SK-N-SH (cell line): ENCODE results near the gene GRIK3. TPM values are rescaled to one million over a fixed set of nuclear protein-coding genes. Genes with fewer than 3 reads are reported as not detected.

Experiments used
- CTCF ChIA-PET: fragments of 300-600, 350-600 bp; formaldehyde crosslinking; extraction: SDS; loops from one replicate; lab custom pipeline; 2021; lab: Yijun Ruan, JAX
- POLR2A ChIA-PET: fragments of 350-600 bp; sonication (Branson Sonifier 250); formaldehyde crosslinking; extraction: SDS; loops from one replicate; lab custom pipeline; 2020; ENCODE audit warnings: antibody characterized with exemption, inconsistent platforms; lab: Yijun Ruan, JAX
- DNase-seq: peaks from one replicate; pipeline ENCODE4 v3.0.0; 2012
- H2AFZ ChIP-seq: fragments of 200-600 bp; sonication (generic); 2 replicates; pipeline ENCODE4 v1.8.1; 2016; ENCODE audit warnings: antibody characterized with exemption, mild to moderate bottlenecking, low read depth
- H3F3A ChIP-seq: fragments of 200-600 bp; sonication (generic); replicated peaks from 2 replicates; pipeline ENCODE3; 2016; ENCODE audit warnings: antibody characterized with exemption, mild to moderate bottlenecking; ENCODE audit not compliant: insufficient read depth
- H3K27ac ChIP-seq, 2 experiments: fragments of 200-500 bp in 1 of 2; fragments of 200-600 bp in 1 of 2; sonication (Bioruptor generic) in 1 of 2; sonication (generic), shearing (Covaris generic) in 1 of 2; 2 replicates each; pipeline versions ENCODE4 v1.5.1 to v1.6.1; 2014 to 2016; ENCODE audit warnings: low read depth in 2 of 2, inconsistent platforms in 1 of 2, low read length in 1 of 2, mild to moderate bottlenecking in 1 of 2, mixed read lengths in 1 of 2
- H3K27me3 ChIP-seq: fragments of 200-600 bp; sonication (generic), shearing (Covaris generic); 2 replicates; pipeline ENCODE4 v1.6.1; 2016; ENCODE audit warnings: mixed run types; ENCODE audit not compliant: insufficient read depth
- H3K36me3 ChIP-seq, 2 experiments: fragments of 200-500 bp in 1 of 2; fragments of 200-600 bp in 1 of 2; sonication (Bioruptor generic) in 1 of 2; sonication (generic) in 1 of 2; replicated peaks in 1 of 2; 2 replicates each; pipeline versions ENCODE3 to v1.5.1; 2014 to 2016; ENCODE audit warnings: low read length in 1 of 2, mild to moderate bottlenecking in 1 of 2; ENCODE audit not compliant: insufficient read depth in 2 of 2, control insufficient read depth in 1 of 2
- H3K4me1 ChIP-seq, 2 experiments: fragments of 200-500 bp in 1 of 2; fragments of 200-600 bp in 1 of 2; sonication (Bioruptor generic) in 1 of 2; sonication (generic), shearing (Covaris generic) in 1 of 2; 2 replicates each; pipeline versions ENCODE4 v1.5.1 to v1.6.1; 2014 to 2016; ENCODE audit warnings: low read depth in 1 of 2, low read length in 1 of 2, mixed run types in 1 of 2; ENCODE audit not compliant: insufficient read depth in 2 of 2, control insufficient read depth in 1 of 2
- H3K4me2 ChIP-seq: fragments of 200-600 bp; sonication (generic), shearing (Covaris generic); 2 replicates; pipeline ENCODE4 v1.6.1; 2017; ENCODE audit warnings: mixed run types
- H3K4me3 ChIP-seq, 2 experiments: fragments of 200-500 bp in 1 of 2; fragments of 200-600 bp in 1 of 2; sonication (Bioruptor generic) in 1 of 2; sonication (generic), shearing (Covaris generic) in 1 of 2; 2 replicates each; pipeline versions ENCODE4 v1.5.1 to v1.8.1; 2014 to 2016; ENCODE audit warnings: low read depth in 2 of 2, inconsistent platforms in 1 of 2, low read length in 1 of 2, mild to moderate bottlenecking in 1 of 2, mixed read lengths in 1 of 2, moderate library complexity in 1 of 2
- H3K79me2 ChIP-seq: fragments of 200-600 bp; sonication (generic); 2 replicates; pipeline ENCODE4 v1.8.1; 2017; ENCODE audit warnings: mild to moderate bottlenecking; ENCODE audit not compliant: insufficient read depth
- H3K9ac ChIP-seq: fragments of 200-600 bp; sonication (generic); 2 replicates; pipeline ENCODE4 v1.6.1; 2017; ENCODE audit warnings: mixed run types
- H3K9me2 ChIP-seq: fragments of 200-600 bp; sonication (generic); 2 replicates; pipeline ENCODE4 v1.6.1; 2017; ENCODE audit warnings: mixed run types
- H3K9me3 ChIP-seq: fragments of 200-600 bp; sonication (generic); 2 replicates; pipeline ENCODE4 v1.6.1; 2017; ENCODE audit warnings: mixed run types, mild to moderate bottlenecking, moderate library complexity
- H4K20me1 ChIP-seq: fragments of 200-600 bp; sonication (generic); 2 replicates; pipeline ENCODE4 v1.6.1; 2017; ENCODE audit warnings: mild to moderate bottlenecking, mixed run types; ENCODE audit not compliant: insufficient read depth
- EP300 ChIP-seq, 2 experiments: IDR thresholded peaks; 2 replicates each; pipeline versions ENCODE4 v1.4.0 to v1.6.1; 2012; ENCODE audit warnings: borderline replicate concordance in 1 of 2, low read depth in 1 of 2, low read length in 1 of 2
- EZH2phosphoT487 ChIP-seq: fragments of 200-600 bp; sonication (generic); IDR thresholded peaks from 2 replicates; pipeline ENCODE4 v1.6.1; 2017; ENCODE audit warnings: low read depth, mixed run types, mild to moderate bottlenecking, antibody characterized with exemption, moderate library complexity, borderline replicate concordance
- FOSL2 ChIP-seq: IDR thresholded peaks from 2 replicates; pipeline ENCODE4 v1.4.0; 2012; ENCODE audit warnings: low read depth, mild to moderate bottlenecking, moderate library complexity, borderline replicate concordance
- FOXJ3 ChIP-seq: sonication (generic); formaldehyde crosslinking; IDR thresholded peaks from 2 replicates; pipeline ENCODE4 v1.5.1; 2020; ENCODE audit warnings: mild to moderate bottlenecking, missing genetic modification reagents
- FOXM1 ChIP-seq: IDR thresholded peaks from 2 replicates; pipeline ENCODE4 v1.4.0; 2012; ENCODE audit warnings: low read depth, mild to moderate bottlenecking
- GABPA ChIP-seq: IDR thresholded peaks from 2 replicates; pipeline ENCODE4 v1.4.0; 2012; ENCODE audit warnings: low read depth, mild to moderate bottlenecking
- GATA2 ChIP-seq: sonication (generic); formaldehyde crosslinking; IDR thresholded peaks from 2 replicates; pipeline ENCODE4 v1.5.0; 2020; ENCODE audit warnings: mild to moderate bottlenecking, missing genetic modification reagents
- JUND ChIP-seq: IDR thresholded peaks from 2 replicates; pipeline ENCODE4 v1.4.0; 2012
- MXI1 ChIP-seq: IDR thresholded peaks from 2 replicates; pipeline ENCODE4 v1.6.1; 2012; ENCODE audit warnings: mild to moderate bottlenecking, low read depth, low read length, improper control_type of control experiment
- NFIC ChIP-seq: IDR thresholded peaks from 2 replicates; pipeline ENCODE4 v1.4.0; 2012; ENCODE audit warnings: borderline replicate concordance
- RFX5 ChIP-seq: IDR thresholded peaks from 2 replicates; pipeline ENCODE4 v1.6.1; 2012; ENCODE audit warnings: mild to moderate bottlenecking, improper control_type of control experiment, low read length
- SMC3 ChIP-seq: IDR thresholded peaks from 2 replicates; pipeline ENCODE4 v1.6.1; 2012; ENCODE audit warnings: low read depth, low read length, improper control_type of control experiment
- TCF12 ChIP-seq: IDR thresholded peaks from 2 replicates; pipeline ENCODE4 v1.4.0; 2012
- TEAD4 ChIP-seq: IDR thresholded peaks from 2 replicates; pipeline ENCODE4 v1.4.0; 2012; ENCODE audit warnings: mild to moderate bottlenecking, borderline replicate concordance; ENCODE audit not compliant: insufficient read depth
- YY1 ChIP-seq: IDR thresholded peaks from 2 replicates; pipeline ENCODE4 v1.4.0; 2012; ENCODE audit warnings: low read depth, mild to moderate bottlenecking
- WGBS: methylation state at CpG from one replicate; pipeline ENCODE4 v1.1.6; 2017; ENCODE audit warnings: low lambda C conversion rate; 5-methylcytosine and 5-hydroxymethylcytosine counted together
- polyA plus RNA-seq, 3 experiments: library from polyadenylated mRNA; depleted of rRNA; stranded (reverse); fragments of >200 nt; gene quantifications; 2 replicates each; pipeline ENCODE4 v1.2.3, GENCODE V29; 2012
- TF ChIP-seq, protein P1 (sequence below): IDR thresholded peaks from 2 replicates; pipeline ENCODE4 v1.4.0; 2012; ENCODE audit warnings: low read depth, borderline replicate concordance
- TF ChIP-seq, protein P2 (sequence below): fragments of 150-350 bp; IDR thresholded peaks from 2 replicates; pipeline ENCODE4 v1.6.1; 2016; ENCODE audit warnings: mild to moderate bottlenecking, low read depth, low read length
- TF ChIP-seq, protein P3 (sequence below): IDR thresholded peaks from 2 replicates; pipeline ENCODE4; 2012

GRIK3 gene
- polyA plus RNA-seq, 1 of the 3 experiments (the other 2 are of a cell fraction), result not detected

DNA sequence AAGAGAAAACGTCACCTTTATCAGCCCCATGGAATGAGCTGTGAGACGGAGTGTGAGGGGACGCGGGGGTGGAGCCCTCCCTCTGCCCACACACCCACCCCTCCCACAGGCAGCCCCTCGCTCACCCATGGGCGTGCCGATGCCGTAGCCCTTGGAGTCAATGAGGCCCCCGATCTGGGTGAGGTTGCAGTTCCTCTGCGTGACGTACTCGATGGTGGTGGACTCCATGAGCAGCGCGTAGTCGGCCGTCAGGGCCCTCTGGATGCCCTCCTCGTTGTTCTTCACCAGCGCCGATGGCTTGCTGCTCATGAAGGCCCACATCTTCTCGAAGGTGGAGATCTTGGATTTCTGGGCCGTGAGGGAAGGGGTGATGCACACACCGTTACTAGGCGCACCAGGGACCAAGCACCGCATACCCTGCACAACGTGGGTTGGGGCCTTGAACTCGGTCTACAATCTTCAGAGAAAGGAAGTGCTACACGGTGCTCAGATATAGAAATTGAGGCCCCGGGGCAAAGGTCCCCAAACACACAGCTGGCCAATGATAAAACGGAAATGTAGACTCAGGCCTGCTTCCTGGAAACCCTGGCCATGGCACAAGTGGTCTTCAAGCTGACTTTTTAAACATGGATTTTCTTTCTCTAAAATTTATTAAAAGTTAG is 228.2 kb downstream of the GRIK3 start:
- H3K36me3 ChIP-seq, result no peaks in the 10 kb centered on the region
- H3K4me1 ChIP-seq, result peaks cover 0 to 6% of the 10 kb centered on the region in 2 experiments; a peak in 1 of 4 replicates
- CTCF ChIA-PET, result interaction anchor here (2.5 kb wide), 1 partner anchor 11 kb away, joined by 7 read pairs; no protein-coding TSS in a partner anchor
- H3K4me2 ChIP-seq, result no peak overlapping the region
- no peaks in the 10 kb centered on the region for H3K9me3 ChIP-seq
- no peak overlapping the region for H3K9ac ChIP-seq
- H3K9me2 ChIP-seq, result no peaks in the 10 kb centered on the region
- no peaks in the 10 kb centered on the region for H4K20me1 ChIP-seq
- no peak for DNase-seq
- H3K27ac ChIP-seq, result no peak overlapping the region
- WGBS, result 51% methylated on average over 13 of the region's 29 CpGs
- no peak overlapping the region for H3K4me3 ChIP-seq
- no peaks in the 10 kb centered on the region for H3K79me2 ChIP-seq
- no peaks in the 10 kb centered on the region for H3F3A ChIP-seq
- H2AFZ ChIP-seq, result no peak overlapping the region
- POLR2A ChIA-PET, result no interaction called here
- no peaks in the 10 kb centered on the region for H3K27me3 ChIP-seq
- TF ChIP-seq YY1 (no peak), MXI1 (no peak), EZH2phosphoT487 (no peak), GATA2 (CRISPR knock-in tag) (no peak), JUND (no peak), RFX5 (no peak), SMC3 (no peak), FOSL2 (no peak), TEAD4 (no peak)
- TF ChIP-seq, protein P1, sequence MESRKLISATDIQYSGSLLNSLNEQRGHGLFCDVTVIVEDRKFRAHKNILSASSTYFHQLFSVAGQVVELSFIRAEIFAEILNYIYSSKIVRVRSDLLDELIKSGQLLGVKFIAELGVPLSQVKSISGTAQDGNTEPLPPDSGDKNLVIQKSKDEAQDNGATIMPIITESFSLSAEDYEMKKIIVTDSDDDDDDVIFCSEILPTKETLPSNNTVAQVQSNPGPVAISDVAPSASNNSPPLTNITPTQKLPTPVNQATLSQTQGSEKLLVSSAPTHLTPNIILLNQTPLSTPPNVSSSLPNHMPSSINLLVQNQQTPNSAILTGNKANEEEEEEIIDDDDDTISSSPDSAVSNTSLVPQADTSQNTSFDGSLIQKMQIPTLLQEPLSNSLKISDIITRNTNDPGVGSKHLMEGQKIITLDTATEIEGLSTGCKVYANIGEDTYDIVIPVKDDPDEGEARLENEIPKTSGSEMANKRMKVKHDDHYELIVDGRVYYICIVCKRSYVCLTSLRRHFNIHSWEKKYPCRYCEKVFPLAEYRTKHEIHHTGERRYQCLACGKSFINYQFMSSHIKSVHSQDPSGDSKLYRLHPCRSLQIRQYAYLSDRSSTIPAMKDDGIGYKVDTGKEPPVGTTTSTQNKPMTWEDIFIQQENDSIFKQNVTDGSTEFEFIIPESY, result no peak
- TF ChIP-seq, protein P2, sequence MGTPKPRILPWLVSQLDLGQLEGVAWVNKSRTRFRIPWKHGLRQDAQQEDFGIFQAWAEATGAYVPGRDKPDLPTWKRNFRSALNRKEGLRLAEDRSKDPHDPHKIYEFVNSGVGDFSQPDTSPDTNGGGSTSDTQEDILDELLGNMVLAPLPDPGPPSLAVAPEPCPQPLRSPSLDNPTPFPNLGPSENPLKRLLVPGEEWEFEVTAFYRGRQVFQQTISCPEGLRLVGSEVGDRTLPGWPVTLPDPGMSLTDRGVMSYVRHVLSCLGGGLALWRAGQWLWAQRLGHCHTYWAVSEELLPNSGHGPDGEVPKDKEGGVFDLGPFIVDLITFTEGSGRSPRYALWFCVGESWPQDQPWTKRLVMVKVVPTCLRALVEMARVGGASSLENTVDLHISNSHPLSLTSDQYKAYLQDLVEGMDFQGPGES, result no peak
- TF ChIP-seq, protein P3, sequence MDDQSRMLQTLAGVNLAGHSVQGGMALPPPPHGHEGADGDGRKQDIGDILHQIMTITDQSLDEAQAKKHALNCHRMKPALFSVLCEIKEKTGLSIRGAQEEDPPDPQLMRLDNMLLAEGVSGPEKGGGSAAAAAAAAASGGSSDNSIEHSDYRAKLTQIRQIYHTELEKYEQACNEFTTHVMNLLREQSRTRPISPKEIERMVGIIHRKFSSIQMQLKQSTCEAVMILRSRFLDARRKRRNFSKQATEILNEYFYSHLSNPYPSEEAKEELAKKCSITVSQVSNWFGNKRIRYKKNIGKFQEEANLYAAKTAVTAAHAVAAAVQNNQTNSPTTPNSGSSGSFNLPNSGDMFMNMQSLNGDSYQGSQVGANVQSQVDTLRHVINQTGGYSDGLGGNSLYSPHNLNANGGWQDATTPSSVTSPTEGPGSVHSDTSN, result no peak

DNA sequence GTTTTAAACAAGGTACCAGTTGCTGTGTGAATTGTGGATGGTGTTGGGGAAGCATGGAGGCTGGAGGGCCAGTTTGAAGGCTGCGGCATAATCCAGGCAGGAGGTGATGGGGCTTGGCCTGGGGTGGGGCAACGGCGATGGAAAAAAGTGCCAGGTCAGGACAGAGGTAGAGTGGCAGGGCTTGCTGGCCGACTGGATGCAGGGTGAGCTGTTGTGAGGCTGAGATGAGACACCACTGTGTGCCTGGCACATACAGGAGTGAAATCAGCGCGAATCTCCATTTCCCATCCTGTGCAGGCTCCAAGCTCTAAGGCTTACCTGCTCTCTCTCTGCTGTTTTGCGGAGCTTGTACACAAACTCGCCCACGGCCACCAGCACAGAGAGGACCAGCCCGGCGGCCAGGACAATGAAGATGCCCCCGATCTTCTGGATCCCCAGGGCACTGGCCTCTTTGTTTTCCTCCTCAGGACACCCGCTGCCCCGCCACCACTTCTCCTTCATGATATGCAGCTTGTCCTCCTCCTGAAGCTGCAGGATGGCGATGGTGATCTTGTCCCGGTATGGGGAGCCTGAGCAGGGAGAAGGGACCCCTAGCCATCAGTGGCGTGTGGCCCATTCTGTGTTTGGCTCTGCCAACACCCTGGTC is 229.5 kb downstream of the GRIK3 start:
- Histone ChIP-seq H3K4me2 (no peak overlapping the region), H3K27me3 (no peaks in the 10 kb centered on the region)
- 36% methylated on average over 14 of the region's 17 CpGs for WGBS
- TF ChIP-seq NFIC (no peak), FOXM1 (no peak), FOXJ3 (CRISPR knock-in tag) (no peak), TEAD4 (no peak), EP300 (IDR thresholded peaks at IDR 0.05; ENCODE audit: borderline replicate concordance in 1 of 2, low read depth in 1 of 2, low read length in 1 of 2) (no peak), FOSL2 (no peak), GABPA (no peak), TCF12 (no peak), JUND (no peak), YY1 (no peak)
- TF ChIP-seq, all 33 proteins: peak for 0
- Histone ChIP-seq H3K9me2 (no peaks in the 10 kb centered on the region), H3K9ac (no peak overlapping the region), H3K36me3 (no peaks in the 10 kb centered on the region), H2AFZ (no peak overlapping the region), H3K9me3 (no peaks in the 10 kb centered on the region), H3K79me2 (no peaks in the 10 kb centered on the region), H3K27ac (no peak overlapping the region), H3F3A (no peaks in the 10 kb centered on the region), H3K4me1 (peaks cover 0 to 6% of the 10 kb centered on the region in 2 experiments; a peak in 1 of 4 replicates), H3K4me3 (no peak overlapping the region), H4K20me1 (no peaks in the 10 kb centered on the region)
- DNase-seq, result no peak
- ChIA-PET CTCF (no interaction called here), POLR2A (no interaction called here)
